ENCODE measurements around the gene PXDN.

PXDN gene

GRCh38 chr2:1654696-1655374, 89.5 kb downstream of the PXDN start:
- in situ Hi-C loops (cut with HindIII; ENCODE audit: low sequenced_read_pairs), result no loop called here

GRCh38 chr2:1653956-1654695, 90.2 kb downstream of the PXDN start:
- in situ Hi-C loops (cut with HindIII; ENCODE audit: low sequenced_read_pairs), result no loop called here

GRCh38 chr2:1652034-1652790, 92.1 kb downstream of the PXDN start:
- in situ Hi-C loops (cut with HindIII; ENCODE audit: low sequenced_read_pairs), result no loop called here

- in situ Hi-C loops (cut with HindIII; ENCODE audit: low sequenced_read_pairs), result no loop called here
Measured at GRCh38 chr2:1651121-1652033, 92.9 kb downstream of the PXDN start.

GRCh38 chr2:1650085-1650872, 94.0 kb downstream of the PXDN start:
- in situ Hi-C loops (cut with HindIII; ENCODE audit: low sequenced_read_pairs), result no loop called here

GRCh38 chr2:1649103-1650084, 94.9 kb downstream of the PXDN start:
- in situ Hi-C loops (cut with HindIII; ENCODE audit: low sequenced_read_pairs), result no loop called here

- in situ Hi-C loops (cut with HindIII; ENCODE audit: low sequenced_read_pairs), result no loop called here
Measured at GRCh38 chr2:1648241-1649102, 95.8 kb downstream of the PXDN start.

GRCh38 chr2:1647417-1648240, 96.7 kb downstream of the PXDN start:
- in situ Hi-C loops (cut with HindIII; ENCODE audit: low sequenced_read_pairs), result no loop called here

GRCh38 chr2:1645761-1646476, 98.4 kb downstream of the PXDN start:
- in situ Hi-C loops (cut with HindIII; ENCODE audit: low sequenced_read_pairs), result no loop called here

- in situ Hi-C loops (cut with HindIII; ENCODE audit: low sequenced_read_pairs), result no loop called here
Measured at GRCh38 chr2:1644427-1644826, 99.9 kb downstream of the PXDN start.

GRCh38 chr2:1642993-1643619, 101.2 kb downstream of the PXDN start:
- in situ Hi-C loops (cut with HindIII; ENCODE audit: low sequenced_read_pairs), result no loop called here

- in situ Hi-C loops (cut with HindIII; ENCODE audit: low sequenced_read_pairs), result no loop called here
Measured at GRCh38 chr2:1642066-1642861, 102.1 kb downstream of the PXDN start.

- in situ Hi-C loops (cut with HindIII; ENCODE audit: low sequenced_read_pairs), result no loop called here
Measured at GRCh38 chr2:1641523-1641922, 102.8 kb downstream of the PXDN start.

GRCh38 chr2:1640301-1641135, 103.8 kb downstream of the PXDN start:
- in situ Hi-C loops (cut with HindIII; ENCODE audit: low sequenced_read_pairs), result no loop called here
